HG02840 (cell line): Measurements from ENCODE around the gene LRRC3C.

ENCODE experiments used
- ATAC-seq: cut with Tn5 transposase; IDR thresholded peaks from one replicate; pipeline ENCODE4 v1.9.1; 2021; ENCODE audit warnings: mild to moderate bottlenecking, moderate library complexity, moderate number of reproducible peaks; ENCODE audit not compliant: unreplicated experiment, low FRiP score

The LRRC3C gene

GRCh38 chr17:39973496-39973895, 46.0 kb downstream of the LRRC3C start:
- ATAC-seq, result no peak

DNA sequence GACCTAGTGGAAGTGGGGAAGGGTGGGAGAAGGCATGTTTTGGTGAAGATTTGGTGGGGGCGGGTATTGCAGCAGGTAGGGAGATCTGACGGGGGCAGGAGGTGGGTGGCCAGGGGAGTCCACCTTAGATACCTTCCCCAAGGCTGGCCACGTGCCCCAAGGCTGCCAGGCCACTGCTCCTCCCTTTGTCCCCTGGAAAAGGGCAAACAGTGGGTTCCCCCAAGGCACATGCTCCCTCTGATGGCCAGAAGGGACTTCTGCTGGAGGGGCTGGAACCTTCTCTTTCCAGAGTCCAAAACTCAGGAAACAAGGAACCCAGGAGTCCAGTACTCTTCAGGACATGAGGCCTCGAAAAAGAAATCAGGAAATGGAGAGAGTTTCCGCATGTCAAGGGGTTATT, 46.9 kb downstream of the LRRC3C start:
- no peak for ATAC-seq

GRCh38 chr17:39975801-39976200, 48.3 kb downstream of the LRRC3C start:
- no peak for ATAC-seq

GRCh38 chr17:39979016-39979670, 51.6 kb downstream of the LRRC3C start:
- ATAC-seq, result no peak

DNA sequence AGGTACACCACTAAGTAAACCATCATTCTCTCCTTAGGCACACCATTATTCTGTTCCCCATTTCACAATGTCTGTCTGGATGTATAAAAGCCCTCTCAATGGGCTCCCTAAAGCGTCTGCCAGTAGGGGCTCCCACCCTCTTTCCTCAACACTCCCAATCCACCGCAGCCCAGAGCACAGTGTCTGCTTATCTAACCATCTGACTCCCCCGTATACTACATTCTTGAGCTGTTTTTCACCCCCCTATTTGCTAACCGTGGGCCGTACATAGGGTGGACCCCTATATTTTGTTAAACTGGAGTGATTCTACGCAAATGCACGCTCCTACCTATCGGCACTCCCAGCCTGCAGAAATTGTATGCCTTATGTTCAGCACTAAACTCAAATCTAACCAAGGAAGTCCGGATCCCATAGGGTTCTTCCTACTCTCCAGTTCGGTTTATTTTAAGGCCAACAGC, 52.4 kb downstream of the LRRC3C start:
- no peak for ATAC-seq

DNA sequence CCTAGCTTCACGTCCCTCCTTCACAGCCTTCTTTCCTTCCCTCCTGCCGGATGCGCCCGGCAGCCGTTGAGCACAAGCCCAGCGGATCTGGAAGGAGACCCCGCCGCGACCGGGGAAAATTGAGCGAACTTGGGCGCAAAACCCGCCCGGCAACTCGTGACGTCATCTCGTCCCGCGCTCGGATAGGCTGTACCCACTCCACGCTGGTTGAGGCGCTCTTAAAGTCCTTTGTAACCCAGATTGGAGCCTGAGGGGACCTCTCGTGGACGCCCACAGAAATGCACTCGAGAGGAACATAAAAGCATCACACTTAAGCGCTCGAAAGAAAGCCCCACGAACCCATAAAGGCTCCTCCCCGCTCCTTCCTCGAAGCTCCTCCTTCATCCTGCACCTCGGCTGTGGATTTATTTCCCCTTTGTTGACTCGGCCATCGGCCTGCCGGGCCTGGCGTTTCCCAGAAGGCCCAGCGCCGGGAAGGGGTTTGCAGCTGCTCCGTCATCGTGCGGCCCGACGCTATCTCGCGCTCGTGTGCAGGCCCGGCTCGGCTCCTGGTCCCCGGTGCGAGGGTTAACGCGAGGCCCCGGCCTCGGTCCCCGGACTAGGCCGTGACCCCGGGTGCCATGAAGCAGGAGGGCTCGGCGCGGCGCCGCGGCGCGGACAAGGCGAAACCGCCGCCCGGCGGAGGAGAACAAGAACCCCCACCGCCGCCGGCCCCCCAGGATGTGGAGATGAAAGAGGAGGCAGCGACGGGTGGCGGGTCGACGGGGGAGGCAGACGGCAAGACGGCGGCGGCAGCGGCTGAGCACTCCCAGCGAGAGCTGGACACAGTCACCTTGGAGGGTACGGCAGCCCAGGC, 53.0 kb downstream of the LRRC3C start, which contains the start of gene PSMD3:
Gene PSMD3, plus strand, starts transcription at position 457 of the 856 bp plus-strand sequence. Its CDS starts 164 bp downstream, at position 621.
- ATAC-seq, result peak; percentile 89

GRCh38 chr17:39981207-39981741, 53.7 kb downstream of the LRRC3C start:
- ATAC-seq, result no peak

DNA sequence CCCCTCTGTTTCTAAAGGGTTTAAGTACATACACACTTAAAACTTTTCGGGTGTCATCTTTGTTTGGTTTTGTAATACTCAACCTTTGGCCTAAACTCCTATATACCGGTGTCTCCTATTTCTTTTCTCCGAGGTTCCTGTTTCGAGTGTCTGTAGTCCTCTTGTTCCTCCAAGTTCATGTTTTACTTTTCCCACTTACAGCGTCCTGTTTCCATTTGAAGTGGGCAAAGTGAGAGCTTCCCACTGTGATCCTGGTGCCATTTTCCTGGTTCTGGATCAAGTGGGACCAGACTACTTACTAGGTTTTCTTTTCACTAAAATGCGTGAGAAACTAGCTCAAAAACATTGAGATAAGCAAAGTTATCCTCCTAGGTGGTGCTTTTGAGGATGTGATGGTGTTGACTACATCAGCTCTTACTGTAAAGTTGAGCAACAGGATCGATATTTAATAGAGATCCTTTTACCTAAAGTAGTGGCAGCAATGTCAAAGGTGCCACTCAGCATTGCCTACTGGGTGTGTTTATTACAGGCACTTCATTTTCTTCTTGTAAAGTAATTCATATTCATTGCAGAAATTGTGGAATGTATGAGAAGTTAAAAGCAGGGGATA, 54.3 kb downstream of the LRRC3C start:
- ATAC-seq, result no peak

DNA sequence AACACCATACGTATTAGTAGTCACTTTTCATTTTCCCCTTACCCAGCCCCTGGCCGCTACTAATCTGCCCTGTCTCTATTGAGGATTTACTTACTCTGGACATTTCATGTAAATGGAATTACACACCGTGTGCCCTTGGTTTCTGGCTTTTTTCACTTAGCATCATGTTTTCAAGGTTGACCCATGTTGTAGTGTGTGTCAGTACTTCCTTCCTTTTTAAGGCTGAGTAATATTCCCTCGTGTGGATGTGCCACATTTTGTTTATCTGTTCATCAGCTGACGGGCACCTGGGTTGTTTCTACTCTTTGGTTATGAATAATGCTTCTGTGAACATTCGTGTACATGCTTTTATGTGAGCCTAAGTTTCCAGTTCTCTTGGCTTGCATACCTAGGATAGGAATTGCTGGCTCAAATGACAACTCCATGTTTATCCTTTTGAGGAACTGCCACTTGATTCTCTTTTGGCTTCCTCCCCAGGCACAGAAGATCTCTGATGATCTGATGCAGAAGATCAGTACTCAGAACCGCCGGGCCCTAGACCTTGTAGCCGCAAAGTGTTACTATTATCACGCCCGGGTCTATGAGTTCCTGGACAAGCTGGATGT, 60.8 kb downstream of the LRRC3C start:
- ATAC-seq, result no peak

- ATAC-seq, result no peak
Measured at GRCh38 chr17:39994448-39994847, 66.9 kb downstream of the LRRC3C start.
